Measurements from ENCODE around the gene FAM174B. TPM values are rescaled to one million over a fixed set of nuclear protein-coding genes. Genes with fewer than 3 reads are reported as not detected.

FAM174B gene
- total and polyA plus RNA-seq, 2 experiments from 2014 or later, result 15.0 to 21.8 TPM

DNA sequence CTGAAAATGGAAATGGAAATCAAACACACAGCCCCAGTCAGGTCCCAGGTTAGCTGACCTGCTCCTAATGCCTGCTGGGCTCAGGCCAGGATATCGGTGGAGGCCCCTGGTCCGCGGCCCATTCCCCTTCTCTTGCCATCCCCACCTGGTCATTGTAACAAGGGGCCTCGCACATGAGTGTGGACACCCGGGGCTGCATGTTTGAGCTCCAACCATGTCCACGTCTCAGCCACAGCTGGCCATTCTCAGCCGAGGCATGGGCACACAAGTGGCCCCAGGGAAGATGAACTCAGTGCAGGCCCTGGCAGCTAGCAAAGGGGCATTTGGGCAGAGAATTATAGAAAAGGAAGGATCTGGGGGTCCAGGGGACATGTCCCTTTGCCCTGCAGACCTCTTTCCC, 41.7 kb downstream of the FAM174B start (continued):
- TF ChIP-seq, protein P1, sequence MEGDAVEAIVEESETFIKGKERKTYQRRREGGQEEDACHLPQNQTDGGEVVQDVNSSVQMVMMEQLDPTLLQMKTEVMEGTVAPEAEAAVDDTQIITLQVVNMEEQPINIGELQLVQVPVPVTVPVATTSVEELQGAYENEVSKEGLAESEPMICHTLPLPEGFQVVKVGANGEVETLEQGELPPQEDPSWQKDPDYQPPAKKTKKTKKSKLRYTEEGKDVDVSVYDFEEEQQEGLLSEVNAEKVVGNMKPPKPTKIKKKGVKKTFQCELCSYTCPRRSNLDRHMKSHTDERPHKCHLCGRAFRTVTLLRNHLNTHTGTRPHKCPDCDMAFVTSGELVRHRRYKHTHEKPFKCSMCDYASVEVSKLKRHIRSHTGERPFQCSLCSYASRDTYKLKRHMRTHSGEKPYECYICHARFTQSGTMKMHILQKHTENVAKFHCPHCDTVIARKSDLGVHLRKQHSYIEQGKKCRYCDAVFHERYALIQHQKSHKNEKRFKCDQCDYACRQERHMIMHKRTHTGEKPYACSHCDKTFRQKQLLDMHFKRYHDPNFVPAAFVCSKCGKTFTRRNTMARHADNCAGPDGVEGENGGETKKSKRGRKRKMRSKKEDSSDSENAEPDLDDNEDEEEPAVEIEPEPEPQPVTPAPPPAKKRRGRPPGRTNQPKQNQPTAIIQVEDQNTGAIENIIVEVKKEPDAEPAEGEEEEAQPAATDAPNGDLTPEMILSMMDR (conservative IDR thresholded peaks at IDR 0.05; ENCODE audit: low read depth in 2 of 2), result no peak
- TF ChIP-seq ZNF331 (CRISPR knock-in tag; IDR thresholded peaks at IDR 0.05; ENCODE audit: low read depth), result no peak

DNA sequence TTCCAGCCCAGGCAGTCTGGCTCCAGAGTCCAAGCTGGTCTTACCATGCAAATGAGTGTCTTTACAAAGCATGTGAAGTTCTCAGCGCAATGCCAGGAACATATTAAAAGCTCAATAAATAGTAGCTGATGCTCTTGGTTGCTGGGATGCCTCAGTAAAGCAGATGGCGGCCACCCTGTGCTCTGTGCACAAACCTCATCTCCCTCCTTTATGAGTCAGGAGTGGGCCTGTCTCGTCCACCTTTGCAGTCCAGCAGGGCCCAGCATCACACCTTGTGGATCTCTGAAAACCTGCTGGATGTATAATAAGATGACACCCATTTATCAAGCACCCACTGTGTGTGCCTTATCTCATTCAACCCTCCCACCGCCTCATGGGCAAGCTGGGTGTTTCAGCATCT, 42.7 kb downstream of the FAM174B start:
- Histone ChIP-seq H3K4me3 (no peak overlapping the region), H3K79me2 (replicated peaks; ENCODE audit: insufficient read depth) (no peaks in the 10 kb centered on the region), H3K4me2 (no peak overlapping the region), H3K4me1 (ENCODE audit: insufficient read depth) (0 out of 2 replicates have a peak, but pooled peaks cover 7% of the 10 kb centered on the region), H3K27ac (ENCODE audit: low read depth) (no peak overlapping the region), H3K27me3 (ENCODE audit: insufficient read depth) (no peaks in the 10 kb centered on the region), H3K36me3 (ENCODE audit: insufficient read depth) (peaks cover 4% of the 10 kb centered on the region; the same call in 1 of the 2 replicates), H3F3A (replicated peaks; ENCODE audit: low read depth) (no peaks in the 10 kb centered on the region), H3K9me2 (ENCODE audit: insufficient read depth) (no peaks in the 10 kb centered on the region), H4K20me1 (replicated peaks; ENCODE audit: insufficient read depth) (no peaks in the 10 kb centered on the region), H2AFZ (no peak overlapping the region)
- DNase-seq (ENCODE audit: low spot score) (no peak), ATAC-seq (no peak)
- no peak for TF ChIP-seq EZH2phosphoT487 (IDR thresholded peaks at IDR 0.05; ENCODE audit: unreplicated experiment)
- TF ChIP-seq, protein P2, sequence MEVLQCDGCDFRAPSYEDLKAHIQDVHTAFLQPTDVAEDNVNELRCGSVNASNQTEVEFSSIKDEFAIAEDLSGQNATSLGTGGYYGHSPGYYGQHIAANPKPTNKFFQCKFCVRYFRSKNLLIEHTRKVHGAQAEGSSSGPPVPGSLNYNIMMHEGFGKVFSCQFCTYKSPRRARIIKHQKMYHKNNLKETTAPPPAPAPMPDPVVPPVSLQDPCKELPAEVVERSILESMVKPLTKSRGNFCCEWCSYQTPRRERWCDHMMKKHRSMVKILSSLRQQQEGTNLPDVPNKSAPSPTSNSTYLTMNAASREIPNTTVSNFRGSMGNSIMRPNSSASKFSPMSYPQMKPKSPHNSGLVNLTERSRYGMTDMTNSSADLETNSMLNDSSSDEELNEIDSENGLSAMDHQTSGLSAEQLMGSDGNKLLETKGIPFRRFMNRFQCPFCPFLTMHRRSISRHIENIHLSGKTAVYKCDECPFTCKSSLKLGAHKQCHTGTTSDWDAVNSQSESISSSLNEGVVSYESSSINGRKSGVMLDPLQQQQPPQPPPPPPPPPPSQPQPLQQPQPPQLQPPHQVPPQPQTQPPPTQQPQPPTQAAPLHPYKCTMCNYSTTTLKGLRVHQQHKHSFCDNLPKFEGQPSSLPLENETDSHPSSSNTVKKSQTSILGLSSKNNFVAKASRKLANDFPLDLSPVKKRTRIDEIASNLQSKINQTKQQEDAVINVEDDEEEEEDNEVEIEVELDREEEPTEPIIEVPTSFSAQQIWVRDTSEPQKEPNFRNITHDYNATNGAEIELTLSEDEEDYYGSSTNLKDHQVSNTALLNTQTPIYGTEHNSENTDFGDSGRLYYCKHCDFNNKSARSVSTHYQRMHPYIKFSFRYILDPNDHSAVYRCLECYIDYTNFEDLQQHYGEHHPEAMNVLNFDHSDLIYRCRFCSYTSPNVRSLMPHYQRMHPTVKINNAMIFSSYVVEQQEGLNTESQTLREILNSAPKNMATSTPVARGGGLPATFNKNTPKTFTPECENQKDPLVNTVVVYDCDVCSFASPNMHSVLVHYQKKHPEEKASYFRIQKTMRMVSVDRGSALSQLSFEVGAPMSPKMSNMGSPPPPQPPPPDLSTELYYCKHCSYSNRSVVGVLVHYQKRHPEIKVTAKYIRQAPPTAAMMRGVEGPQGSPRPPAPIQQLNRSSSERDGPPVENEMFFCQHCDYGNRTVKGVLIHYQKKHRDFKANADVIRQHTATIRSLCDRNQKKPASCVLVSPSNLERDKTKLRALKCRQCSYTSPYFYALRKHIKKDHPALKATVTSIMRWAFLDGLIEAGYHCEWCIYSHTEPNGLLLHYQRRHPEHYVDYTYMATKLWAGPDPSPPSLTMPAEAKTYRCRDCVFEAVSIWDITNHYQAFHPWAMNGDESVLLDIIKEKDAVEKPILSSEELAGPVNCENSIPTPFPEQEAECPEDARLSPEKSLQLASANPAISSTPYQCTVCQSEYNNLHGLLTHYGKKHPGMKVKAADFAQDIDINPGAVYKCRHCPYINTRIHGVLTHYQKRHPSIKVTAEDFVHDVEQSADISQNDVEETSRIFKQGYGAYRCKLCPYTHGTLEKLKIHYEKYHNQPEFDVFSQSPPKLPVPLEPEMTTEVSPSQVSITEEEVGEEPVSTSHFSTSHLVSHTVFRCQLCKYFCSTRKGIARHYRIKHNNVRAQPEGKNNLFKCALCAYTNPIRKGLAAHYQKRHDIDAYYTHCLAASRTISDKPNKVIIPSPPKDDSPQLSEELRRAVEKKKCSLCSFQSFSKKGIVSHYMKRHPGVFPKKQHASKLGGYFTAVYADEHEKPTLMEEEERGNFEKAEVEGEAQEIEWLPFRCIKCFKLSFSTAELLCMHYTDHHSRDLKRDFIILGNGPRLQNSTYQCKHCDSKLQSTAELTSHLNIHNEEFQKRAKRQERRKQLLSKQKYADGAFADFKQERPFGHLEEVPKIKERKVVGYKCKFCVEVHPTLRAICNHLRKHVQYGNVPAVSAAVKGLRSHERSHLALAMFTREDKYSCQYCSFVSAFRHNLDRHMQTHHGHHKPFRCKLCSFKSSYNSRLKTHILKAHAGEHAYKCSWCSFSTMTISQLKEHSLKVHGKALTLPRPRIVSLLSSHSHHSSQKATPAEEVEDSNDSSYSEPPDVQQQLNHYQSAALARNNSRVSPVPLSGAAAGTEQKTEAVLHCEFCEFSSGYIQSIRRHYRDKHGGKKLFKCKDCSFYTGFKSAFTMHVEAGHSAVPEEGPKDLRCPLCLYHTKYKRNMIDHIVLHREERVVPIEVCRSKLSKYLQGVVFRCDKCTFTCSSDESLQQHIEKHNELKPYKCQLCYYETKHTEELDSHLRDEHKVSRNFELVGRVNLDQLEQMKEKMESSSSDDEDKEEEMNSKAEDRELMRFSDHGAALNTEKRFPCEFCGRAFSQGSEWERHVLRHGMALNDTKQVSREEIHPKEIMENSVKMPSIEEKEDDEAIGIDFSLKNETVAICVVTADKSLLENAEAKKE (CRISPR knock-in tag; IDR thresholded peaks at IDR 0.05), result no peak
- TF ChIP-seq STAT1 (IDR thresholded peaks at IDR 0.05; ENCODE audit: unreplicated experiment), result no peak
- TF ChIP-seq ZNF331 (CRISPR knock-in tag; IDR thresholded peaks at IDR 0.05; ENCODE audit: low read depth), result no peak
- no peak for TF ChIP-seq JUNB (IDR thresholded peaks at IDR 0.05; ENCODE audit: unreplicated experiment)
- TF ChIP-seq, protein P3, sequence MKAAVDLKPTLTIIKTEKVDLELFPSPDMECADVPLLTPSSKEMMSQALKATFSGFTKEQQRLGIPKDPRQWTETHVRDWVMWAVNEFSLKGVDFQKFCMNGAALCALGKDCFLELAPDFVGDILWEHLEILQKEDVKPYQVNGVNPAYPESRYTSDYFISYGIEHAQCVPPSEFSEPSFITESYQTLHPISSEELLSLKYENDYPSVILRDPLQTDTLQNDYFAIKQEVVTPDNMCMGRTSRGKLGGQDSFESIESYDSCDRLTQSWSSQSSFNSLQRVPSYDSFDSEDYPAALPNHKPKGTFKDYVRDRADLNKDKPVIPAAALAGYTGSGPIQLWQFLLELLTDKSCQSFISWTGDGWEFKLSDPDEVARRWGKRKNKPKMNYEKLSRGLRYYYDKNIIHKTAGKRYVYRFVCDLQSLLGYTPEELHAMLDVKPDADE (IDR thresholded peaks at IDR 0.05), result no peak
- no peak for TF ChIP-seq EZH2 (IDR thresholded peaks at IDR 0.05; ENCODE audit: low read depth, unreplicated experiment)
- TF ChIP-seq CREB1 (CRISPR knock-in tag; IDR thresholded peaks at IDR 0.05; ENCODE audit: low read depth), result no peak
- TF ChIP-seq, protein P1 (conservative IDR thresholded peaks at IDR 0.05; ENCODE audit: low read depth in 2 of 2), result no peak
- Mint-ChIP-seq H3K36me3 (ENCODE audit: low read depth) (peaks cover 13% of the 10 kb centered on the region; the same call in 2 of the 3 replicates), H3K27me3 (ENCODE audit: insufficient read depth, low read depth, poor library complexity) (peaks cover 4% of the 10 kb centered on the region), H3K27ac (no peak overlapping the region), H3K4me3 (no peak overlapping the region), H3K4me1 (peaks cover 12% of the 10 kb centered on the region), H3K9me3 (peaks cover under 1% of the 10 kb centered on the region; the same call in 1 of the 3 replicates)

Data from GM23338 (cell line).